OCI-LY7 (cell line): ENCODE results near the gene COL4A1.

ENCODE experiments used
- CTCF ChIP-seq: fragments of 200-600 bp; sonication (generic); conservative IDR thresholded peaks from 2 replicates; pipeline ENCODE4 v1.5.1; 2014; ENCODE audit warnings: mild to moderate bottlenecking, antibody characterized with exemption, low read length, moderate library complexity, mixed read lengths
- EZH2phosphoT487 ChIP-seq: fragments of 200-600 bp; sonication (generic); IDR thresholded peaks from 2 replicates; pipeline ENCODE4 v1.6.1; 2018; ENCODE audit warnings: low read depth, borderline replicate concordance, mild to moderate bottlenecking, mixed run types, antibody characterized with exemption, low read length, moderate library complexity, mixed read lengths

DNA sequence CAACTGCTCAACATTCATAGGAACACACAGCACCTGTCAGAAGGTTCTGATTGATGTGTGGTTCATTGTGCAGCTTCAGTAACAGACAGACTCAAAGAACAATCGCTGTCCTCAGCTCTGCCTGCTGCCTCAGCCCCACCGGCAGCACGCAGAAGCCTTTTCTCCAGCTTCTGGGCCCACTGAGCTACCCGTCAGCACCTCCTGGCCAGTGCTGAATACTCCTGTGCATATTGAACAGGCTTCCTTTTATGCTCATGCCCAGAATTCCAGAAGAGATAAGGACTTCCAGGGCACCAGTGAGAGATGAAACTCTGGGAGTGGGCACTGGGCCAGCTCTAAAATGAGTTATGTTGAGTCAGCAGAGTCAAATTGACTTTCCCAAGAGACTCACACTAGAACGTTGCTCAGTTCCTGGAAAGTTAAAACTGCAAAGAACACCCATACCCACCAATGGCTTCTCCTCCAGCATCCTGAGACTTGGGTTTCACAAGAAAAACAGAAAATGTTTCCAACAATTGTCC, 119.3 kb downstream of the COL4A1 start:
- TF ChIP-seq CTCF (no peak), EZH2phosphoT487 (no peak)
